ENCODE results near the gene PTTG1IP.

GRCh38 chr21:44887807-44888580, 14.5 kb upstream of the PTTG1IP start:
- TF ChIP-seq CTCF (IDR thresholded peaks at IDR 0.05; ENCODE audit: borderline replicate concordance, extremely low read depth, low read length, poor library complexity, severe bottlenecking): no peak
- TF ChIP-seq EZH2 (IDR thresholded peaks at IDR 0.05; ENCODE audit: borderline replicate concordance, low read depth, low read length, severe bottlenecking): no peak
